HepG2 (cell line): Measurements from ENCODE around the gene YLPM1. TPM values are rescaled to one million over a fixed set of nuclear protein-coding genes. Genes with fewer than 3 reads are reported as not detected.

Source experiments
- BRCA1 ChIP-seq: sonication (generic); formaldehyde crosslinking; IDR thresholded peaks from 2 replicates; pipeline ENCODE4 v1.4.0; 2020; ENCODE audit warnings: missing genetic modification reagents
- CBX1 ChIP-seq: IDR thresholded peaks from one replicate; pipeline ENCODE4 v1.6.1; 2016; ENCODE audit warnings: antibody characterized with exemption, low read depth
- CHD2 ChIP-seq: IDR thresholded peaks from 2 replicates; pipeline ENCODE4 v1.6.1; 2011; ENCODE audit warnings: low read depth, low read length, improper control_type of control experiment
- E2F1 ChIP-seq: sonication (generic); formaldehyde crosslinking; IDR thresholded peaks from 2 replicates; pipeline ENCODE4 v1.5.0; 2020; ENCODE audit warnings: missing genetic modification reagents
- FOXC1 ChIP-seq: sonication (generic); formaldehyde crosslinking; IDR thresholded peaks from 2 replicates; pipeline ENCODE4 v1.8.0; 2022; ENCODE audit warnings: mild to moderate bottlenecking, missing genetic modification reagents, borderline replicate concordance
- GABPB1 ChIP-seq: IDR thresholded peaks from 2 replicates; pipeline ENCODE4 v1.6.1; 2016; ENCODE audit warnings: mild to moderate bottlenecking, missing genetic modification reagents, moderate library complexity, missing compliant biosample characterization
- GFI1 ChIP-seq: sonication (generic); formaldehyde crosslinking; IDR thresholded peaks from 2 replicates; pipeline ENCODE4 v1.5.0; 2020; ENCODE audit warnings: missing genetic modification reagents, mild to moderate bottlenecking, borderline replicate concordance
- LBX2 ChIP-seq: sonication (generic); formaldehyde crosslinking; IDR thresholded peaks from 2 replicates; pipeline ENCODE4 v1.5.0; 2020; ENCODE audit warnings: missing genetic modification reagents, mild to moderate bottlenecking, borderline replicate concordance
- MYC ChIP-seq: sonication (generic); formaldehyde crosslinking; IDR thresholded peaks from 2 replicates; pipeline ENCODE4 v1.9.0; 2021; ENCODE audit warnings: missing genetic modification reagents, borderline replicate concordance
- ONECUT2 ChIP-seq: sonication (generic); formaldehyde crosslinking; IDR thresholded peaks from 2 replicates; pipeline ENCODE4 v1.4.0; 2020; ENCODE audit warnings: missing genetic modification reagents
- RFXANK ChIP-seq: IDR thresholded peaks from 2 replicates; pipeline ENCODE4 v1.6.1; 2016
- TBX2 ChIP-seq: sonication (generic); formaldehyde crosslinking; IDR thresholded peaks from 2 replicates; pipeline ENCODE4 v1.5.0; 2020; ENCODE audit warnings: missing genetic modification reagents, mild to moderate bottlenecking, borderline replicate concordance
- THAP9 ChIP-seq: sonication (generic); formaldehyde crosslinking; IDR thresholded peaks from 2 replicates; pipeline ENCODE4; 2020; ENCODE audit warnings: missing genetic modification reagents, mild to moderate bottlenecking, borderline replicate concordance
- TOPORS ChIP-seq: sonication (generic); formaldehyde crosslinking; IDR thresholded peaks from 2 replicates; pipeline ENCODE4 v1.8.0; 2023; ENCODE audit warnings: mild to moderate bottlenecking, missing genetic modification reagents
- ZFP36 ChIP-seq: fragments of 150-350 bp; IDR thresholded peaks from 2 replicates; pipeline ENCODE4 v1.6.1; 2018; ENCODE audit warnings: borderline replicate concordance, low read length, low read depth; ENCODE audit not compliant: partially characterized antibody
- ZNF552 ChIP-seq: sonication (generic); formaldehyde crosslinking; IDR thresholded peaks from 2 replicates; pipeline ENCODE4 v1.9.0; 2022; ENCODE audit warnings: missing genetic modification reagents, mild to moderate bottlenecking, borderline replicate concordance
- ZNF556 ChIP-seq: sonication (generic); formaldehyde crosslinking; IDR thresholded peaks from 2 replicates; pipeline ENCODE4 v1.4.0; 2020; ENCODE audit warnings: mild to moderate bottlenecking, missing genetic modification reagents, borderline replicate concordance
- ZNF614 ChIP-seq: IDR thresholded peaks from 2 replicates; pipeline ENCODE4 v1.6.1; 2018; ENCODE audit warnings: missing biosample characterization, missing genetic modification reagents, inconsistent platforms, borderline replicate concordance
- ZNF616 ChIP-seq: sonication (generic); formaldehyde crosslinking; IDR thresholded peaks from 2 replicates; pipeline ENCODE4 v1.5.0; 2020; ENCODE audit warnings: low read depth, mild to moderate bottlenecking, missing genetic modification reagents
- ZNF639 ChIP-seq: conservative IDR thresholded peaks from 2 replicates; pipeline ENCODE4 v1.6.1; 2018; ENCODE audit warnings: missing genetic modification reagents
- ZNF747 ChIP-seq: sonication (generic); formaldehyde crosslinking; IDR thresholded peaks from 2 replicates; pipeline ENCODE4 v1.8.1; 2023; ENCODE audit warnings: missing genetic modification reagents, mild to moderate bottlenecking, borderline replicate concordance
- ZNF761 ChIP-seq: sonication (generic); formaldehyde crosslinking; conservative IDR thresholded peaks from 2 replicates; pipeline ENCODE4 v1.4.0; 2020; ENCODE audit warnings: mild to moderate bottlenecking, missing genetic modification reagents
- polyA plus RNA-seq, 8 experiments: library from polyadenylated mRNA; depleted of rRNA in 3 of 8; stranded (reverse) in 7 of 8; unstranded in 1 of 8; fragments of >200 nt; fragmentation: Illumina TruSeq in 4 of 8; extraction: Trizol in 4 of 8; gene quantifications; 2 replicates each; pipeline versions ENCODE4 v1.2.1 to v1.2.3, GENCODE V29; 2011 to 2016; ENCODE audit warnings: low read depth in 4 of 8, missing spikeins in 1 of 8, mixed read lengths in 1 of 8; ENCODE audit not compliant: insufficient read depth in 1 of 8
- total RNA-seq, 5 experiments: library from RNA; depleted of rRNA; stranded (reverse); fragments of >200 nt; fragmentation: Illumina TruSeq; extraction: Trizol; gene quantifications; 2 replicates each; pipeline ENCODE4 v1.2.3, GENCODE V29; 2016; ENCODE audit warnings: low read depth in 1 of 5

Gene YLPM1
- total and polyA plus RNA-seq, 2 of the 13 experiments (the other 11 are each of a cell fraction or from before 2014, with no cell fraction given), result 6.7 to 21.9 TPM

GRCh38 chr14:74762917-74763802 is at the start of gene YLPM1 (continued):
- TF ChIP-seq THAP9 (CRISPR knock-in tag), result peak; percentile 50; the same call in 1 of the 2 replicates
- 0 out of 2 replicates have a peak, but pooled peaks have one; percentile 10 for TF ChIP-seq ONECUT2 (CRISPR knock-in tag)
- no peak for TF ChIP-seq LBX2
- TF ChIP-seq FOXC1, result peak; percentile 86
- TF ChIP-seq ZNF761 (CRISPR knock-in tag), result no peak
- TF ChIP-seq E2F1 (CRISPR knock-in tag), result peak; percentile 87
- TF ChIP-seq ZNF747, result no peak; the same call in none of the 2 replicates
- TF ChIP-seq ZNF614 (CRISPR knock-in tag), result peak; percentile 25; the same call in 1 of the 2 replicates
- TF ChIP-seq MYC (CRISPR knock-in tag), result peak; percentile 88
- TF ChIP-seq TBX2 (CRISPR knock-in tag), result peak; percentile 56; the same call in 1 of the 2 replicates
- TF ChIP-seq GABPB1 (CRISPR knock-in tag), result peak; percentile 89
- TF ChIP-seq ZNF552 (CRISPR knock-in tag), result no peak
- TF ChIP-seq GFI1 (CRISPR knock-in tag), result no peak
- no peak for TF ChIP-seq BRCA1 (CRISPR knock-in tag)
- no peak for TF ChIP-seq CBX1
- no peak for TF ChIP-seq ZFP36
- peak; percentile 34; the same call in 1 of the 2 replicates for TF ChIP-seq ZNF616 (CRISPR knock-in tag)
- no peak for TF ChIP-seq RFXANK (CRISPR knock-in tag)
- TF ChIP-seq TOPORS (CRISPR knock-in tag), result 0 out of 2 replicates have a peak, but pooled peaks have one; percentile 40
- TF ChIP-seq ZNF639 (CRISPR knock-in tag), result peak; percentile 78; the same call in 1 of the 2 replicates
- no peak for TF ChIP-seq CHD2
- TF ChIP-seq ZNF556 (CRISPR knock-in tag), result peak; percentile 25; the same call in 1 of the 2 replicates
